HepG2 (cell line): ENCODE data around the gene CALY. TPM values are rescaled to one million over a fixed set of nuclear protein-coding genes. Genes with fewer than 3 reads are reported as not detected.
A peak's percentile ranks its signal among the peaks of the same experiment; 100 is the strongest.

Experiments used
- DPF2 ChIP-seq: sonication (generic); formaldehyde crosslinking; IDR thresholded peaks from 2 replicates; pipeline ENCODE4 v1.4.0; 2020; ENCODE audit warnings: mild to moderate bottlenecking, low read depth, missing genetic modification reagents, borderline replicate concordance
- GATAD2A ChIP-seq: IDR thresholded peaks from 2 replicates; pipeline ENCODE4 v1.6.1; 2016
- IRF9 ChIP-seq: sonication (generic); formaldehyde crosslinking; IDR thresholded peaks from 2 replicates; pipeline ENCODE4 v1.8.0; 2022; ENCODE audit warnings: missing genetic modification reagents, mild to moderate bottlenecking, borderline replicate concordance
- JDP2 ChIP-seq: sonication (generic); formaldehyde crosslinking; IDR thresholded peaks from 2 replicates; pipeline ENCODE4 v1.8.1; 2022; ENCODE audit warnings: missing genetic modification reagents, borderline replicate concordance
- MED1 ChIP-seq: sonication (generic); formaldehyde crosslinking; IDR thresholded peaks from 2 replicates; pipeline ENCODE4 v1.4.0; 2020; ENCODE audit warnings: missing genetic modification reagents
- RFXAP ChIP-seq: sonication (generic); formaldehyde crosslinking; IDR thresholded peaks from 2 replicates; pipeline ENCODE4 v1.4.0; 2020; ENCODE audit warnings: missing genetic modification reagents, borderline replicate concordance
- SMAD1 ChIP-seq: sonication (generic); formaldehyde crosslinking; IDR thresholded peaks from 2 replicates; pipeline ENCODE4 v1.4.0; 2020; ENCODE audit warnings: missing genetic modification reagents, low read depth, mild to moderate bottlenecking, borderline replicate concordance
- SRY ChIP-seq: sonication (generic); formaldehyde crosslinking; IDR thresholded peaks from 2 replicates; pipeline ENCODE4 v1.8.0; 2022; ENCODE audit warnings: mild to moderate bottlenecking, missing genetic modification reagents
- TCF7 ChIP-seq: sonication (generic); IDR thresholded peaks from 2 replicates; pipeline ENCODE4 v1.6.1; 2016; ENCODE audit warnings: antibody characterized with exemption, low read depth
- XRCC5 ChIP-seq: fragments of 200-400 bp; formaldehyde crosslinking; optimal IDR thresholded peaks from 2 replicates; pipeline ENCODE3; 2017; ENCODE audit warnings: mild to moderate bottlenecking, low read length
- ZBTB4 ChIP-seq: sonication (generic); formaldehyde crosslinking; IDR thresholded peaks from 2 replicates; pipeline ENCODE4 v1.4.0; 2020; ENCODE audit warnings: missing genetic modification reagents, mild to moderate bottlenecking, borderline replicate concordance
- ZFP37 ChIP-seq: sonication (generic); formaldehyde crosslinking; IDR thresholded peaks from 2 replicates; pipeline ENCODE4 v1.4.0; 2020; ENCODE audit warnings: missing genetic modification reagents, borderline replicate concordance
- ZNF138 ChIP-seq: sonication (generic); formaldehyde crosslinking; IDR thresholded peaks from 2 replicates; pipeline ENCODE4 v1.5.0; 2020; ENCODE audit warnings: mild to moderate bottlenecking, low read depth, missing genetic modification reagents
- ZNF207 ChIP-seq: fragments of 450-650 bp; IDR thresholded peaks from 2 replicates; pipeline ENCODE4 v1.6.1; 2016; ENCODE audit warnings: antibody characterized with exemption, borderline replicate concordance
- ZNF34 ChIP-seq: sonication (generic); formaldehyde crosslinking; IDR thresholded peaks from 2 replicates; pipeline ENCODE4 v1.4.0; 2020; ENCODE audit warnings: mild to moderate bottlenecking, missing genetic modification reagents, borderline replicate concordance
- ZNF441 ChIP-seq: sonication (generic); formaldehyde crosslinking; IDR thresholded peaks from 2 replicates; pipeline ENCODE4 v1.7.0; 2021; ENCODE audit warnings: missing genetic modification reagents, borderline replicate concordance
- ZNF510 ChIP-seq: sonication (generic); formaldehyde crosslinking; IDR thresholded peaks from 2 replicates; pipeline ENCODE4 v1.4.0; 2020; ENCODE audit warnings: low read depth, mild to moderate bottlenecking, missing genetic modification reagents
- ZNF646 ChIP-seq: sonication (generic); formaldehyde crosslinking; IDR thresholded peaks from 2 replicates; pipeline ENCODE4 v1.9.0; 2021; ENCODE audit warnings: mild to moderate bottlenecking, missing genetic modification reagents
- ZNF746 ChIP-seq: sonication (generic); formaldehyde crosslinking; IDR thresholded peaks from 2 replicates; pipeline ENCODE4 v1.8.0; 2022; ENCODE audit warnings: mild to moderate bottlenecking, missing genetic modification reagents
- polyA plus RNA-seq, 8 experiments: library from polyadenylated mRNA; depleted of rRNA in 3 of 8; stranded (reverse) in 7 of 8; unstranded in 1 of 8; fragments of >200 nt; fragmentation: Illumina TruSeq in 4 of 8; extraction: Trizol in 4 of 8; gene quantifications; 2 replicates each; pipeline versions ENCODE4 v1.2.1 to v1.2.3, GENCODE V29; 2011 to 2016; ENCODE audit warnings: low read depth in 4 of 8, missing spikeins in 1 of 8, mixed read lengths in 1 of 8; ENCODE audit not compliant: insufficient read depth in 1 of 8
- total RNA-seq, 5 experiments: library from RNA; depleted of rRNA; stranded (reverse); fragments of >200 nt; fragmentation: Illumina TruSeq; extraction: Trizol; gene quantifications; 2 replicates each; pipeline ENCODE4 v1.2.3, GENCODE V29; 2016; ENCODE audit warnings: low read depth in 1 of 5

The CALY gene
- total and polyA plus RNA-seq, 2 of the 13 experiments (the other 11 are each of a cell fraction or from before 2014, with no cell fraction given): 0.08 TPM; not detected in 1

GRCh38 chr10:133373174-133374090 lies 36.7 kb upstream of the CALY start, which contains the start of gene ECHS1 (continued):
- no peak for TF ChIP-seq ZNF646 (CRISPR knock-in tag)
- TF ChIP-seq ZNF34 (CRISPR knock-in tag): no peak
- TF ChIP-seq ZBTB4 (CRISPR knock-in tag): no peak
- no peak for TF ChIP-seq JDP2
- TF ChIP-seq ZNF510: no peak
- TF ChIP-seq SRY (CRISPR knock-in tag): no peak
- TF ChIP-seq XRCC5: no peak
- peak; percentile 39; the same call in 1 of the 2 replicates for TF ChIP-seq RFXAP (CRISPR knock-in tag)
- no peak for TF ChIP-seq ZNF138
- no peak for TF ChIP-seq ZNF746 (CRISPR knock-in tag)
- TF ChIP-seq SMAD1 (CRISPR knock-in tag): peak; percentile 34; the same call in 1 of the 2 replicates
- no peak for TF ChIP-seq TCF7
- TF ChIP-seq ZFP37: no peak
- no peak for TF ChIP-seq GATAD2A (CRISPR knock-in tag)
- TF ChIP-seq MED1 (CRISPR knock-in tag): peak; percentile 55
- TF ChIP-seq ZNF207: no peak
- no peak for TF ChIP-seq DPF2 (CRISPR knock-in tag)
- peak; percentile 79; the same call in 1 of the 2 replicates for TF ChIP-seq IRF9 (CRISPR knock-in tag)
- TF ChIP-seq ZNF441 (CRISPR knock-in tag): no peak
